Sigmoid colon (tissue), 4 donors: ENCODE measurements around the gene USP17L28.
"Not testable (repeated sequence)": the region's sequence is repeated elsewhere in the genome, so short reads cannot be mapped to it uniquely, and the experiment has no call there.

Source experiments
- CTCF ChIP-seq, 4 experiments: fragments of 450-650 bp in 3 of 4; fragments of 200-600 bp in 1 of 4; IDR thresholded peaks; one replicate each; pipeline ENCODE4 v1.5.1; 2016 to 2019; ENCODE audit warnings: antibody characterized with exemption in 4 of 4, mild to moderate bottlenecking in 3 of 4, moderate library complexity in 2 of 4
- EP300 ChIP-seq, 4 donors: sonication (generic); formaldehyde crosslinking; IDR thresholded peaks; one replicate each; pipeline ENCODE4 v1.6.1; 2017; ENCODE audit warnings: antibody characterized with exemption in 4 of 4
- POLR2A ChIP-seq, 2 donors: fragments of 450-650 bp; IDR thresholded peaks; one replicate each; pipeline ENCODE4 v1.6.1; 2016; ENCODE audit warnings: antibody characterized with exemption in 2 of 2, mild to moderate bottlenecking in 2 of 2, moderate library complexity in 2 of 2
- POLR2AphosphoS5 ChIP-seq, 4 donors: sonication (generic); formaldehyde crosslinking; IDR thresholded peaks; one replicate each; pipeline ENCODE4 v1.6.1; 2017; ENCODE audit warnings: antibody characterized with exemption in 4 of 4

- TF ChIP-seq EP300, CTCF, POLR2AphosphoS5, POLR2A (IDR thresholded peaks at IDR 0.05): not testable (repeated sequence)
Measured at GRCh38 chr4:9379881-9380280, 31.2 kb downstream of the USP17L28 start.
